ENCODE results near the gene SECISBP2. TPM values are rescaled to one million over a fixed set of nuclear protein-coding genes. Genes with fewer than 3 reads are reported as not detected.
A peak's percentile ranks its signal among the peaks of the same experiment; 100 is the strongest.

SECISBP2 gene
- total RNA-seq, 1 donor from 2014 or later: 32.3 TPM

DNA sequence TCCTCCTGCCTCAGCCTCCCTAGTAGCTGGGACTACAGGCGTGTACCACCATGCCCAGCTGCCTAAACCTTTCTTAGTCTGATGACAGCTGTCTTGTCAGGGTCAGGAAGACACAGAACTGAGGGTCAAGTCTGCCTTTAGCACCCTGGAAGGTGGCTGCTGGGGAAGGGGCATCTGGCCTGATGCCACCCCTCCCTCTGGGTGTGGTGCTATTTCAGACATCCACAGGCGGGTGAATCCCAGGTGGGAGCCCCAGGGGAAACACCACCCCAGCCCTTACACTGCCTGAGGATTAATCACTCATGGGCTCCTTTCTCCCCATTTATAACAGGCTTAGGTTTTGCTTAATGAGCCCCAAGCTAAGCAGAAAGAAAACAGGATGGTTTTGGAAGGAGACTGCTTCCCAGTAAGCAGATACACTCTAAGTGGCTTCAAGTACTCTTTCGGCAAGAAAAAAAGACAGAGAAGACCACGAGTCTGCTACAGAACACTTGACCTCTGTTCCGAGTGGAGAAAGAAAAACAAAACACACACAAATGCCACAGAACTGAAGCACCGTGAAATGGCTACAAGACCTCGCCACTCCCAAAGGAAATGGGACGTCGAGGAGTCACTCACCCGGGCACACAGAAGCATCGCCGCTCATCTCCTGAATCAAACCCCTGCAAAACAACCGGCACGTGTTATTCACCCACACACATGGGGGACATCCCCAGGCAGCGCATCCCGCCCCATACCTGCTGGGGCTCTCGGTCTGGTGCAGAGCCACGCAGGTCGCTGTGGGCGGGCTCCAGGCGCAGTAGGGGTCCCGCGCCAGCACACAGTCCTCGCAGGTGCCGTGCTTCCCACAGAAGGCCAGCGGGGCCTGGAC, 62.4 kb downstream of the SECISBP2 start:
- H3K4me3 ChIP-seq (ENCODE audit: low read depth, low read length): no peak overlapping the region
- TF ChIP-seq, protein P1, sequence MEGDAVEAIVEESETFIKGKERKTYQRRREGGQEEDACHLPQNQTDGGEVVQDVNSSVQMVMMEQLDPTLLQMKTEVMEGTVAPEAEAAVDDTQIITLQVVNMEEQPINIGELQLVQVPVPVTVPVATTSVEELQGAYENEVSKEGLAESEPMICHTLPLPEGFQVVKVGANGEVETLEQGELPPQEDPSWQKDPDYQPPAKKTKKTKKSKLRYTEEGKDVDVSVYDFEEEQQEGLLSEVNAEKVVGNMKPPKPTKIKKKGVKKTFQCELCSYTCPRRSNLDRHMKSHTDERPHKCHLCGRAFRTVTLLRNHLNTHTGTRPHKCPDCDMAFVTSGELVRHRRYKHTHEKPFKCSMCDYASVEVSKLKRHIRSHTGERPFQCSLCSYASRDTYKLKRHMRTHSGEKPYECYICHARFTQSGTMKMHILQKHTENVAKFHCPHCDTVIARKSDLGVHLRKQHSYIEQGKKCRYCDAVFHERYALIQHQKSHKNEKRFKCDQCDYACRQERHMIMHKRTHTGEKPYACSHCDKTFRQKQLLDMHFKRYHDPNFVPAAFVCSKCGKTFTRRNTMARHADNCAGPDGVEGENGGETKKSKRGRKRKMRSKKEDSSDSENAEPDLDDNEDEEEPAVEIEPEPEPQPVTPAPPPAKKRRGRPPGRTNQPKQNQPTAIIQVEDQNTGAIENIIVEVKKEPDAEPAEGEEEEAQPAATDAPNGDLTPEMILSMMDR (conservative IDR thresholded peaks at IDR 0.05; ENCODE audit: low read depth, low read length): no peak
- DNase-seq (ENCODE audit: low read depth): peak; percentile 56

DNA sequence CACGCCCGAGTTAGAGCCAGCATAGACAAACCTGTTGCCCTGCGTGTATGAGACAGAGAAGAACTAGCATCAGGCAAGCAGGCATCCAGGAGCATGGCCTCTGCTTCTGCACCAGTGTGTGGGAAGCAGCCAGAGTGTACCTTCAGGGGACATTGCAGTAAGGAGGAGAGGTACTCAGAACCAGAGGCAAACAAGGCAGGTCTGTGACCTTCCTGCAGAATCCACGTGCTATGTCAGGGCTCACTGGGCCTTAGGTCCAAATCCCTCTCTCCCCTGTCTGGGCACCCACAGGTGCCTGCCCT, 63.0 kb downstream of the SECISBP2 start:
- TF ChIP-seq, protein P1 (conservative IDR thresholded peaks at IDR 0.05; ENCODE audit: low read depth, low read length): no peak
- no peak overlapping the region for H3K4me3 ChIP-seq (ENCODE audit: low read depth, low read length)
- no peak for DNase-seq (ENCODE audit: low read depth)

DNA sequence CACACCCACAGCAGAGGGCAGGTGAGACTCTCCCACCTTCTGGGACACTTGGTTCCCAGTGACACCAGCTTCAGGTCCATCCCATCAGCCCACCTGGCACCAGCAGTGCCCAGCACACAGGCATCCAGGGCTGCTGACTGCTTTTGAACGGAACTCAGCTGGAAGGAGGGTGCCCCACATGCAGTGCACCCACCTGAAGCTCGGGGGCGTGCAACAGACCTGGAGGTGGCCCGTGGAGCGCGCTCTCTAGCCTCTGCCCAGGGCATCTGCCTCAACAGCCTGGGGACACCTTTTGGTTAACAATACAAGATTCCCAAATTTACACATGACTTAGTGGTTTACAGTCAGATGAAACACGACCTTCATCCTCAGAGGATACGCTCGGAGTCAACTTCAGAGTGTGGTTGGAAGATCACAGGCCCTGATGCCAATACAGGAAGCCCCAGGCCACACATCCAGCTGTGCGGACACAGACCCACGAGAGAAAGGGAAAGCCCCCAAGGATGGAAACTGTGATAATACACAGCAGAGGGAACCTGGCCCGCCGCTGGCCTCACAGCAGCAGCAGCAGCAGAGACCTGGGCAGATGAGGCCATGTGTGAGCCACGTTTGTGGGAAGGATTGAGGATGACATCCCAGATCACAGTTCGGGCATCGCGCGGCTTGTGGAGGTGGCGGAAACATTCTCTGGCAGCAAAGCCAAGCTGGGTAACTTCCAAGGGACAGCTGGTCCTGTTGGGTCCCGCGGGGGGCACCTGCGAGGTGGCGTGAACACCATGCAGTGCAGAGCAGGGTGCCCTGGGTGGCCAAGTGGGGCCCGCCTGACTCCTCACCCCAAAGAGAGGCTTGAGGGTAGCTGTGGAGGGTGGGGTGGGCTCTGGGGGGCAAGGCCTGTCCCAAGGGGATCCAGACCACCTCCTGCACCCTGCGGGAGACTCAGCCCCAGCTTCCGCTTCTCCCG, 64.0 kb downstream of the SECISBP2 start:
- TF ChIP-seq, protein P1 (conservative IDR thresholded peaks at IDR 0.05; ENCODE audit: low read depth, low read length): no peak
- H3K4me3 ChIP-seq (ENCODE audit: low read depth, low read length): no peak overlapping the region

DNA sequence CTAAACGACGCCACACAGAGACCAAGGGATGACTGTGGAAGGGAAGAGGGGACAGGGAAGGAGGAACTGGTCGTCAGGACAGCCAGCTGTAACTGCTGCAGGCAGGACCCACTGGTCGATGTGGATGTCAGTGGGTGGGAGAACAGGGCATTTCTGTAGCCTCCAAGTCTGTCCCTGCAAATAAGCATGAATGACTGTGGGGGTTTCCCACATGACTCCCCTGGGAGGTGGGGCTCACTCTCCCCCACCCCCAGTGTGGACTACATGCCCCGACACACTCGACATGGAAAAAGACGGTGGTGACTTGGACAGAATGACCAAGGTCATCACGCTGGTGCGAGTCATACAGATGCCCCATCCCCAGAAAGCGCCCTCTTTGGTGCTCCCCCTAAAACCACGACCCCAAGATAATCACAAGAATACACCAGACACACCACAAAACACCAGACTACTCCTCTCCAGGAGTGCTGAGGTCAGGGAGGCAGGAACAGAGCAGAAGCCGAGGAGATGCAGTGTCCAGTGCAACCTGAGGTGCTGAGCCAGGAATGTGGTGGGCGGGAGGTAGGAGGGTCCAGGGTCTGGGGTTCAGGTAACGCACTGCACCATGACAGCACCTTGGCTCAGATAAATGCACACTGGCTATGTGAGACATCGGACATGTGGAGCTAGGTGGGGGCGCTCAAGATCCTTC, 64.9 kb downstream of the SECISBP2 start:
- TF ChIP-seq, protein P1 (conservative IDR thresholded peaks at IDR 0.05; ENCODE audit: low read depth, low read length): no peak
- no peak for DNase-seq (ENCODE audit: low read depth)
- H3K4me3 ChIP-seq (ENCODE audit: low read depth, low read length): no peak overlapping the region

More for the DNA sequence above, 64.0 kb downstream of the SECISBP2 start:
- DNase-seq (ENCODE audit: low read depth): no peak

DNA sequence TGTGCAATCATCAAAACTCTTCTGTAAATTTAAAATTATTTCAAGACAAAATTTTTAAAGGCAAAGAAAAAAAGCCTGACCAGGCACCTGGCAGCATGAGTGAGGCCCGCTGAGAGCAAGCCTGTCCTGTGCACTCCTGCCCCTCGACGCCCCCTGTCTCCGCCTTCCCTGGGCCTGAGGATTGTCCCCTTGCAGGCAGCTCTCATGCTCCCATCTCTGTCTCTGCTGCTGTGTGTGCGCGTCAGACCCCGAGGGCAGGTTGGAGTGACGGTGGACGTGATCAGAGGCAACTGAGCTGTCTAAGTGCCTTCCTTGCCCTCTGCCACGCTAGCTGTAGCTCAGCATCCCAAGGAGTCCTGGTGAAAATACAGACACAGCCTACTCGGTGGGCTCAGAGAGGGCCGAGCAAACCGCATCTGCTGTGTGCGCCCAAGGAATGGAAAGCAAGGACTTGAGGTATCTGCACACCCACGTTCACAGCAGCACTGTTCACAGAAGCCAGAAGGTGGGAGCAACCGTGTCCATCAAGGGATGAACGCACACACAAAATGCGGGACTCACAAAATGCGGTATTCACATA, 65.5 kb downstream of the SECISBP2 start:
- no peak for DNase-seq (ENCODE audit: low read depth)
- no peak overlapping the region for H3K4me3 ChIP-seq (ENCODE audit: low read depth, low read length)
- TF ChIP-seq, protein P1 (conservative IDR thresholded peaks at IDR 0.05; ENCODE audit: low read depth, low read length): no peak

DNA sequence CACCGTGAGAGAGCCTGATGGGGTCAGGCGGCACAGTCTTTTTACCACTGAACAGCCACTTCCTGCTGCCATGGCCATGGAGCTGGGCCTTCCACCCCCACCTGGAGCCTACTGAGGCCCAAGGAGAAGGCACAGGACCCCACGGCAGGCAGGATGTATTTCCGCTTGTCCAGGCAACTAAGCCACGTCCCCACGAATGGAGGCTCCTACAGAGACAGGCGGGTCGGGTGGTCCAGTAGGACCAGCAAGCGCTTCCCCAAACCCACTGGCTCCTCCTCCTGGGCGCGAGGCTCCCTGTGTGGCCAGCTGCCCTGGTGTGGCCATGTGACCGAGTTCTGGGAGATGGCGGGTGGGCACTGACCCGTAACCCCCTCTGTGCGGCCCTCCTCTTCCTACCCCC, 66.5 kb downstream of the SECISBP2 start:
- H3K4me3 ChIP-seq (ENCODE audit: low read depth, low read length): no peak overlapping the region
- TF ChIP-seq, protein P1 (conservative IDR thresholded peaks at IDR 0.05; ENCODE audit: low read depth, low read length): no peak
- DNase-seq (ENCODE audit: low read depth): no peak
